CD4-positive, alpha-beta T cell treated with Interleukin-4 for 4 hours (primary cell): ENCODE data around the gene LMOD2.
A peak's percentile ranks its signal among the peaks of the same experiment; 100 is the strongest.
"Not testable (repeated sequence)": the region's sequence is repeated elsewhere in the genome, so short reads cannot be mapped to it uniquely, and the experiment has no call there.

Experiments used
- DNase-seq: peaks from one replicate; pipeline ENCODE4 v3.0.0-alpha.2; 2020

Gene LMOD2

GRCh38 chr7:123655614-123656013 lies at the start of gene LMOD2:
LMOD2 (plus strand) TSS chr7:123655866; CDS start chr7:123655964, 98 bp downstream.
- DNase-seq, result no peak

- no peak for DNase-seq
Measured at GRCh38 chr7:123607423-123607975, 48.2 kb upstream of the LMOD2 start.

- DNase-seq, result no peak
Measured at GRCh38 chr7:123608991-123609882, 46.4 kb upstream of the LMOD2 start.

- no peak for DNase-seq
Measured at GRCh38 chr7:123609883-123610239, 45.8 kb upstream of the LMOD2 start.

GRCh38 chr7:123612024-123612423 lies 43.6 kb upstream of the LMOD2 start:
- no peak for DNase-seq

GRCh38 chr7:123615344-123615743 lies 40.3 kb upstream of the LMOD2 start:
- no peak for DNase-seq

GRCh38 chr7:123616223-123616622 lies 39.4 kb upstream of the LMOD2 start:
- no peak for DNase-seq

- no peak for DNase-seq
Measured at GRCh38 chr7:123621707-123622106, 34.0 kb upstream of the LMOD2 start.

GRCh38 chr7:123622660-123623386 lies 32.8 kb upstream of the LMOD2 start:
- DNase-seq, result no peak

- DNase-seq, result peak; percentile 52
Measured at GRCh38 chr7:123624527-123625183, 31.0 kb upstream of the LMOD2 start.

GRCh38 chr7:123625254-123625653 lies 30.4 kb upstream of the LMOD2 start:
- no peak for DNase-seq

- no peak for DNase-seq
Measured at GRCh38 chr7:123627851-123628250, 27.8 kb upstream of the LMOD2 start.

- DNase-seq, result no peak
Measured at GRCh38 chr7:123628829-123629228, 26.8 kb upstream of the LMOD2 start.

- DNase-seq, result no peak
Measured at GRCh38 chr7:123629281-123629680, 26.4 kb upstream of the LMOD2 start.

GRCh38 chr7:123632808-123633207 lies 22.9 kb upstream of the LMOD2 start:
- no peak for DNase-seq

GRCh38 chr7:123633553-123633952 lies 22.1 kb upstream of the LMOD2 start:
- no peak for DNase-seq

- not testable (repeated sequence) for DNase-seq
Measured at GRCh38 chr7:123634011-123634573, 21.6 kb upstream of the LMOD2 start.

GRCh38 chr7:123635551-123636359 lies 19.9 kb upstream of the LMOD2 start:
- DNase-seq, result no peak

GRCh38 chr7:123637203-123637602 lies 18.5 kb upstream of the LMOD2 start:
- no peak for DNase-seq

- DNase-seq, result no peak
Measured at GRCh38 chr7:123637878-123638277, 17.8 kb upstream of the LMOD2 start.

- DNase-seq, result no peak
Measured at GRCh38 chr7:123639631-123640030, 16.0 kb upstream of the LMOD2 start.

- DNase-seq, result no peak
Measured at GRCh38 chr7:123640583-123640982, 15.1 kb upstream of the LMOD2 start.
